Skeletal muscle tissue (tissue), 4 donors: ENCODE data around the gene ARFGAP1. TPM values are rescaled to one million over a fixed set of nuclear protein-coding genes. Genes with fewer than 3 reads are reported as not detected.

Source experiments
- H3K27ac ChIP-seq: one replicate; pipeline ENCODE4 v1.7.0; 2013; ENCODE audit warnings: mild to moderate bottlenecking, low read depth, low read length, inconsistent platforms
- H3K27me3 ChIP-seq, 3 donors: one replicate each; pipeline ENCODE4 v1.7.0; 2013; ENCODE audit warnings: low read length in 3 of 3; ENCODE audit not compliant: control insufficient read depth in 3 of 3, insufficient read depth in 3 of 3
- H3K36me3 ChIP-seq, 3 donors: one replicate each; pipeline ENCODE4 v1.7.0; 2013; ENCODE audit warnings: low read length in 3 of 3; ENCODE audit not compliant: control insufficient read depth in 3 of 3, insufficient read depth in 3 of 3
- H3K4me1 ChIP-seq, 3 donors: one replicate each; pipeline ENCODE4 v1.7.0; 2013; ENCODE audit warnings: low read length in 3 of 3, mild to moderate bottlenecking in 3 of 3; ENCODE audit not compliant: control insufficient read depth in 3 of 3, insufficient read depth in 3 of 3
- H3K4me3 ChIP-seq, 3 donors: one replicate each; pipeline ENCODE4 v1.7.0; 2013; ENCODE audit warnings: low read length in 3 of 3
- H3K9ac ChIP-seq, 3 donors: one replicate each; pipeline ENCODE4 v1.7.0; 2013; ENCODE audit warnings: low read length in 3 of 3, mild to moderate bottlenecking in 3 of 3, moderate library complexity in 2 of 3, low read depth in 1 of 3
- H3K9me3 ChIP-seq, 3 donors: one replicate each; pipeline ENCODE4 v1.7.0; 2013; ENCODE audit warnings: low read length in 3 of 3; ENCODE audit not compliant: control insufficient read depth in 3 of 3
- total RNA-seq: library from RNA; depleted of rRNA; stranded (reverse); fragments of >200 nt; gene quantifications from one replicate; pipeline ENCODE4 v1.2.3, GENCODE V29; 2014
- donor health status: Osteomylitis.

ARFGAP1 gene
- 31.8 TPM for total RNA-seq

GRCh38 chr20:63272105-63273058, at the start of gene ARFGAP1:
Gene ARFGAP1 (plus strand): TSS chr20:63272813. CDS start chr20:63275581, 2,768 bp downstream.
- Histone ChIP-seq H3K27ac (no peak within 1 kb of the TSS), H3K4me1 (peaks cover 16 to 38% (median 22%) of the 10 kb centered on the region in 3 donors), H3K36me3 (peaks cover 7 to 18% (median 16%) of the 10 kb centered on the region in 3 donors), H3K4me3 (peak within 1 kb of the TSS; percentile 85 to 88 (median 86)), H3K27me3 (peaks cover 23 to 28% (median 28%) of the 10 kb centered on the region in 3 donors), H3K9me3 (no peaks in the 10 kb centered on the region), H3K9ac (peak within 1 kb of the TSS; percentile 83 to 86 (median 85))

GRCh38 chr20:63223121-63223825, 49.3 kb upstream of the ARFGAP1 start:
- Histone ChIP-seq H3K4me3 (no peak overlapping the region), H3K27me3 (peaks cover 14 to 37% (median 21%) of the 10 kb centered on the region in 3 donors), H3K9me3 (no peaks in the 10 kb centered on the region), H3K27ac (no peak overlapping the region), H3K36me3 (no peaks in the 10 kb centered on the region), H3K4me1 (peaks cover 0 to 3% (median 0%) of the 10 kb centered on the region in 3 donors), H3K9ac (no peak overlapping the region)

GRCh38 chr20:63223826-63224207, 48.8 kb upstream of the ARFGAP1 start:
- Histone ChIP-seq H3K27me3 (peaks cover 18 to 42% (median 26%) of the 10 kb centered on the region in 3 donors), H3K27ac (no peak overlapping the region), H3K9ac (no peak overlapping the region), H3K4me3 (no peak overlapping the region), H3K4me1 (peaks cover 0 to 3% (median 0%) of the 10 kb centered on the region in 3 donors), H3K9me3 (no peaks in the 10 kb centered on the region), H3K36me3 (no peaks in the 10 kb centered on the region)

GRCh38 chr20:63224412-63225081, 48.1 kb upstream of the ARFGAP1 start:
- Histone ChIP-seq H3K4me3 (no peak overlapping the region), H3K36me3 (no peaks in the 10 kb centered on the region), H3K9ac (no peak overlapping the region), H3K9me3 (no peaks in the 10 kb centered on the region), H3K4me1 (peaks cover 0 to 3% (median 0%) of the 10 kb centered on the region in 3 donors), H3K27ac (no peak overlapping the region), H3K27me3 (peaks cover 25 to 49% (median 30%) of the 10 kb centered on the region in 3 donors)

- Histone ChIP-seq H3K9me3 (no peaks in the 10 kb centered on the region), H3K4me1 (peaks cover 0 to 3% (median 0%) of the 10 kb centered on the region in 3 donors), H3K27me3 (peaks cover 22 to 48% (median 30%) of the 10 kb centered on the region in 3 donors), H3K4me3 (no peak overlapping the region), H3K27ac (no peak overlapping the region), H3K36me3 (no peaks in the 10 kb centered on the region), H3K9ac (no peak overlapping the region)
Observed at GRCh38 chr20:63225082-63225454, 47.5 kb upstream of the ARFGAP1 start.

- peaks cover 0 to 3% (median 0%) of the 10 kb centered on the region in 3 donors for H3K4me1 ChIP-seq
- H3K9me3 ChIP-seq, result no peaks in the 10 kb centered on the region
- no peak overlapping the region for H3K4me3 ChIP-seq
- H3K9ac ChIP-seq, result no peak overlapping the region
- H3K27me3 ChIP-seq, result peaks cover 24 to 47% (median 28%) of the 10 kb centered on the region in 3 donors
- H3K36me3 ChIP-seq, result no peaks in the 10 kb centered on the region
- H3K27ac ChIP-seq, result no peak overlapping the region
Observed at GRCh38 chr20:63226042-63226943, 46.3 kb upstream of the ARFGAP1 start.

GRCh38 chr20:63227260-63227659, 45.4 kb upstream of the ARFGAP1 start:
- Histone ChIP-seq H3K27me3 (peaks cover 23 to 47% (median 32%) of the 10 kb centered on the region in 3 donors), H3K9me3 (no peaks in the 10 kb centered on the region), H3K36me3 (no peaks in the 10 kb centered on the region), H3K4me3 (no peak overlapping the region), H3K9ac (no peak overlapping the region), H3K27ac (no peak overlapping the region), H3K4me1 (peaks cover 0 to 3% (median 0%) of the 10 kb centered on the region in 3 donors)

- Histone ChIP-seq H3K4me1 (peaks cover 0 to 3% (median 0%) of the 10 kb centered on the region in 3 donors), H3K4me3 (no peak overlapping the region), H3K9me3 (no peaks in the 10 kb centered on the region), H3K27me3 (peaks cover 32 to 49% (median 42%) of the 10 kb centered on the region in 3 donors), H3K27ac (no peak overlapping the region), H3K36me3 (no peaks in the 10 kb centered on the region), H3K9ac (no peak overlapping the region)
Observed at GRCh38 chr20:63228806-63229205, 43.8 kb upstream of the ARFGAP1 start.

- Histone ChIP-seq H3K36me3 (no peaks in the 10 kb centered on the region), H3K9me3 (no peaks in the 10 kb centered on the region), H3K9ac (no peak overlapping the region), H3K4me1 (no peaks in the 10 kb centered on the region), H3K27ac (no peak overlapping the region), H3K27me3 (peaks cover 46 to 61% (median 61%) of the 10 kb centered on the region in 3 donors), H3K4me3 (no peak overlapping the region)
Observed at GRCh38 chr20:63230800-63231268, 41.8 kb upstream of the ARFGAP1 start.
